ENCODE data around the gene ACADM. TPM values are rescaled to one million over a fixed set of nuclear protein-coding genes. Genes with fewer than 3 reads are reported as not detected.

The ACADM gene
- total RNA-seq, 1 donor from 2014 or later = 85.1 TPM

DNA sequence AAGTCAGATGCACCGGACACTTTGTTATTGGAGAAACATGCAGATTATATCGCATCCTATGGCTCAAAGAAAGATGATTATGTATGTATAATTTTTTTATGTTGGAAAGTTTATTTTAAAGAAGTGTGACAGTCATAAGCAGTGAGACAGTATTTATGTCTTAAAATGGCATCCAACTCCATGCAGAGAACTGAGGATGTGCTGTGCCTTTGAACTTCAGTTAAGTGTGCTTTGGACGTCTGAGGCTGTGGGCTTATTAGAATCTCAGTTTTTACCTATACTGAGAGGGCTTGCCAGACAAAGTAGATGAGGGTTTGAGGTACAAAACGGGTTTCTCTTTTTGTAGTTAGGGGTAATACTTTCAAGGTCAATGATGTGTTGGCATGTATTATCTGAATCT lies 63.0 kb downstream of the ACADM start:
- peaks cover 56% of the 10 kb centered on the region for H4K20me1 ChIP-seq (ENCODE audit: low read depth)
- H3K36me3 ChIP-seq = peaks cover 18% of the 10 kb centered on the region
- peaks cover 40% of the 10 kb centered on the region for H3K4me1 Mint-ChIP-seq
- H3K27ac Mint-ChIP-seq = peak overlapping the region; percentile 46
- H3K4me3 Mint-ChIP-seq = peak overlapping the region; percentile 98
- peak overlapping the region; percentile 58 for H3K4me3 ChIP-seq
- H3K9ac ChIP-seq = peak overlapping the region; percentile 81
- peaks cover 65% of the 10 kb centered on the region for H3K79me2 ChIP-seq (ENCODE audit: low read depth)
- H3K27me3 Mint-ChIP-seq (ENCODE audit: insufficient read depth, low read depth) = no peaks in the 10 kb centered on the region
- no peak overlapping the region for H3K27ac ChIP-seq
- H3K4me1 ChIP-seq = peaks cover 49% of the 10 kb centered on the region
- peaks cover 28% of the 10 kb centered on the region for H3F3A ChIP-seq (ENCODE audit: low read depth)
- DNase-seq (ENCODE audit: low spot score) = no peak
- no peaks in the 10 kb centered on the region for H3K27me3 ChIP-seq
- H3K9me3 Mint-ChIP-seq = peaks cover 2% of the 10 kb centered on the region
- no peaks in the 10 kb centered on the region for H3K9me3 ChIP-seq (ENCODE audit: low read depth)
- H3K36me3 Mint-ChIP-seq = peaks cover 17% of the 10 kb centered on the region
- peak overlapping the region; percentile 93 for H3K4me2 ChIP-seq
- TF ChIP-seq EZH2phosphoT487 (IDR thresholded peaks at IDR 0.05) = no peak
- TF ChIP-seq, protein P1, sequence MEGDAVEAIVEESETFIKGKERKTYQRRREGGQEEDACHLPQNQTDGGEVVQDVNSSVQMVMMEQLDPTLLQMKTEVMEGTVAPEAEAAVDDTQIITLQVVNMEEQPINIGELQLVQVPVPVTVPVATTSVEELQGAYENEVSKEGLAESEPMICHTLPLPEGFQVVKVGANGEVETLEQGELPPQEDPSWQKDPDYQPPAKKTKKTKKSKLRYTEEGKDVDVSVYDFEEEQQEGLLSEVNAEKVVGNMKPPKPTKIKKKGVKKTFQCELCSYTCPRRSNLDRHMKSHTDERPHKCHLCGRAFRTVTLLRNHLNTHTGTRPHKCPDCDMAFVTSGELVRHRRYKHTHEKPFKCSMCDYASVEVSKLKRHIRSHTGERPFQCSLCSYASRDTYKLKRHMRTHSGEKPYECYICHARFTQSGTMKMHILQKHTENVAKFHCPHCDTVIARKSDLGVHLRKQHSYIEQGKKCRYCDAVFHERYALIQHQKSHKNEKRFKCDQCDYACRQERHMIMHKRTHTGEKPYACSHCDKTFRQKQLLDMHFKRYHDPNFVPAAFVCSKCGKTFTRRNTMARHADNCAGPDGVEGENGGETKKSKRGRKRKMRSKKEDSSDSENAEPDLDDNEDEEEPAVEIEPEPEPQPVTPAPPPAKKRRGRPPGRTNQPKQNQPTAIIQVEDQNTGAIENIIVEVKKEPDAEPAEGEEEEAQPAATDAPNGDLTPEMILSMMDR (IDR thresholded peaks at IDR 0.05) = no peak
- TF ChIP-seq EZH2 (IDR thresholded peaks at IDR 0.05) = no peak
- H2AFZ ChIP-seq (replicated peaks) = no peak overlapping the region

DNA sequence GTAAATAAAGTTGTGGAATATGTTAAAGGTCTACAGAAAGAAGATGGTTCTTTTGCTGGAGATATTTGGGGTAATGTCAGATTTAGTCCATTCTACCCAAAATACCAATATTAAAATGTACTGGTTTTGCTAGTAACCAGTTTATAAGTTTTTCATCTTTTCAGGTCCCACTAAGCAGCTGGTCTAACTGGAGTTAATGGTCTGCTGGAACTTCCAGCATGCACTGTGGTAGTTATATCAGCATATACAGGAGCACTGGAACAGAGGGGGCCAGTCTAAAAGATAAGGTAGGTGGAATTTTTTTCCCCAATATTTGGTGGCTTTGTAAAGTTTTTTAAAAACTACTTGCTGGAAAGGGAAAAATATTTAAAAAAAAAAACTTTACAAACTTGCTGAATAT lies 65.5 kb downstream of the ACADM start:
- Histone ChIP-seq H3K4me2 (peak overlapping the region; percentile 93), H3K27ac (peak overlapping the region; percentile 73), H3K79me2 (ENCODE audit: low read depth) (peaks cover 78% of the 10 kb centered on the region), H3K27me3 (no peaks in the 10 kb centered on the region), H3K4me3 (peak overlapping the region; percentile 58), H3K9ac (no peak overlapping the region), H2AFZ (replicated peaks) (no peak overlapping the region), H3K4me1 (peaks cover 52% of the 10 kb centered on the region), H3F3A (ENCODE audit: low read depth) (peaks cover 52% of the 10 kb centered on the region), H3K9me3 (ENCODE audit: low read depth) (no peaks in the 10 kb centered on the region), H4K20me1 (ENCODE audit: low read depth) (peaks cover 73% of the 10 kb centered on the region), H3K36me3 (peaks cover 36% of the 10 kb centered on the region)
- Mint-ChIP-seq H3K4me1 (peaks cover 40% of the 10 kb centered on the region), H3K4me3 (no peak overlapping the region), H3K27ac (no peak overlapping the region), H3K9me3 (no peaks in the 10 kb centered on the region), H3K27me3 (ENCODE audit: insufficient read depth, low read depth) (no peaks in the 10 kb centered on the region), H3K36me3 (peaks cover 26% of the 10 kb centered on the region)
- DNase-seq (ENCODE audit: low spot score) = no peak
- TF ChIP-seq EZH2 (IDR thresholded peaks at IDR 0.05) (no peak), EZH2phosphoT487 (IDR thresholded peaks at IDR 0.05) (no peak)
- TF ChIP-seq, protein P1 (IDR thresholded peaks at IDR 0.05) = no peak

DNA sequence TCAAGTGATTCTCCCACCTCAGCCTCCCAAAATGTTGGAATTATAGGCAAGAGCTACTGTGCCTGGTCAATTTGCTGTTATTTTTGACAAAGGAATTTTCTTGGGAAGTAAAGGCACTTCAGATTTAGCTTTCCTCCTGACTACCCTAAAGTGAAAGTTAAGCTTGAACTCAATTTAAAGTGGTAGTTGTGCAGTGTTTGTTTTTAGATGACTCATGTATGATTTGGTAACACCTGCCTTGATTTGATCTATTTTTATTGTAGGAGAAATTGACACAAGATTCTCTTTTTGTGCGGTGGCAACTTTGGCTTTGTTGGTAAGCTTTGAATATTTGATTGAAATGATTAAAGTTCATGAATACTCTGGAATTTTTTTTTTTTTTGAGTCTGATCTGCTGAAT lies 66.5 kb downstream of the ACADM start:
- Histone ChIP-seq H2AFZ (replicated peaks) (no peak overlapping the region), H3K4me3 (no peak overlapping the region), H3K36me3 (peaks cover 36% of the 10 kb centered on the region), H4K20me1 (ENCODE audit: low read depth) (peaks cover 73% of the 10 kb centered on the region), H3K27me3 (no peaks in the 10 kb centered on the region), H3K4me1 (peaks cover 46% of the 10 kb centered on the region), H3K27ac (peak overlapping the region; percentile 73), H3K9ac (no peak overlapping the region), H3K79me2 (ENCODE audit: low read depth) (peaks cover 78% of the 10 kb centered on the region), H3K4me2 (no peak overlapping the region), H3K9me3 (ENCODE audit: low read depth) (no peaks in the 10 kb centered on the region), H3F3A (ENCODE audit: low read depth) (peaks cover 54% of the 10 kb centered on the region)
- H3K4me1 Mint-ChIP-seq = peaks cover 34% of the 10 kb centered on the region
- no peaks in the 10 kb centered on the region for H3K27me3 Mint-ChIP-seq (ENCODE audit: insufficient read depth, low read depth)
- no peak overlapping the region for H3K27ac Mint-ChIP-seq
- no peak for TF ChIP-seq EZH2 (IDR thresholded peaks at IDR 0.05)
- TF ChIP-seq, protein P1 (IDR thresholded peaks at IDR 0.05) = no peak
- TF ChIP-seq EZH2phosphoT487 (IDR thresholded peaks at IDR 0.05) = no peak
- no peak for DNase-seq (ENCODE audit: low spot score)
- H3K9me3 Mint-ChIP-seq = no peaks in the 10 kb centered on the region
- no peak overlapping the region for H3K4me3 Mint-ChIP-seq
- peaks cover 26% of the 10 kb centered on the region for H3K36me3 Mint-ChIP-seq

All from neural progenitor cell (in vitro differentiated cells).